Vagina (tissue), 2 donors: Measurements from ENCODE around the gene CD93. TPM values are rescaled to one million over a fixed set of nuclear protein-coding genes. Genes with fewer than 3 reads are reported as not detected.

Experiments used
- DNase-seq, 2 donors: peaks; one replicate each; pipeline ENCODE4 v3.0.0-alpha.2; 2017; ENCODE audit errors: extremely low spot score in 2 of 2
- H3K27ac ChIP-seq: fragments of 200-600 bp; sonication (generic); one replicate; pipeline ENCODE4 v1.5.1; 2019
- H3K27me3 ChIP-seq: fragments of 200-600 bp; sonication (generic); one replicate; pipeline ENCODE4 v1.5.1; 2019
- H3K36me3 ChIP-seq, 2 donors: fragments of 200-600 bp; sonication (generic); one replicate each; pipeline ENCODE4 v1.5.1; 2017 to 2019
- H3K4me1 ChIP-seq: fragments of 200-600 bp; sonication (generic); one replicate; pipeline ENCODE4 v1.5.1; 2019
- H3K4me3 ChIP-seq, 2 donors: fragments of 200-600 bp; sonication (generic); 1 replicate in 1 of 2; 2 replicates in 1 of 2; pipeline ENCODE4 v1.5.1; 2016 to 2019
- H3K9me3 ChIP-seq: fragments of 200-600 bp; sonication (generic); one replicate; pipeline ENCODE4 v1.5.1; 2019
- CTCF ChIP-seq, 3 experiments: fragments of 450-650 bp in 2 of 3; fragments of 200-600 bp in 1 of 3; sonication (generic) in 1 of 3; IDR thresholded peaks; one replicate each; pipeline ENCODE4 v1.5.1; 2017 to 2019; ENCODE audit warnings: antibody characterized with exemption in 3 of 3, mild to moderate bottlenecking in 2 of 3, moderate library complexity in 2 of 3
- POLR2A ChIP-seq, 2 donors: fragments of 450-650 bp; IDR thresholded peaks; one replicate each; pipeline ENCODE4 v1.6.1; 2017; ENCODE audit warnings: antibody characterized with exemption in 2 of 2, mild to moderate bottlenecking in 2 of 2, moderate library complexity in 2 of 2
- POLR2AphosphoS5 ChIP-seq, 2 donors: sonication (generic); formaldehyde crosslinking; IDR thresholded peaks; one replicate each; pipeline ENCODE4 v1.9.0; 2017; ENCODE audit warnings: antibody characterized with exemption in 2 of 2, mild to moderate bottlenecking in 2 of 2, low read depth in 1 of 2; ENCODE audit not compliant: insufficient read depth in 1 of 2
- intact Hi-C: fragments of 100-400 bp; cut with DNase I; formaldehyde crosslinking; loops from one replicate; pipeline ENCODE4 v1.15.1; 2023
- total RNA-seq: library from RNA; depleted of rRNA; stranded (reverse); fragments of >200 nt; gene quantifications from one replicate; pipeline ENCODE4 v1.2.3, GENCODE V29; 2016

The CD93 gene
- total RNA-seq, 1 donor from 2014 or later, result 45.4 TPM

- no peak overlapping the region for H3K27ac ChIP-seq
- H3K36me3 ChIP-seq, result no peaks in the 10 kb centered on the region
- no peaks in the 10 kb centered on the region for H3K27me3 ChIP-seq
- TF ChIP-seq CTCF (IDR thresholded peaks at IDR 0.05) (no peak), POLR2AphosphoS5 (IDR thresholded peaks at IDR 0.05; ENCODE audit: insufficient read depth in 1 of 2, low read depth in 1 of 2) (no peak), POLR2A (IDR thresholded peaks at IDR 0.05) (no peak)
- intact Hi-C loops, result no loop called here
- H3K9me3 ChIP-seq, result no peaks in the 10 kb centered on the region
- DNase-seq, result no peak
- no peak overlapping the region for H3K4me3 ChIP-seq
- H3K4me1 ChIP-seq, result peaks cover 24% of the 10 kb centered on the region
Observed at GRCh38 chr20:23117738-23118137, 31.6 kb upstream of the CD93 start.

- no peak overlapping the region for H3K4me3 ChIP-seq
- no peak overlapping the region for H3K27ac ChIP-seq
- peaks cover 24% of the 10 kb centered on the region for H3K4me1 ChIP-seq
- intact Hi-C loops, result no loop called here
- H3K9me3 ChIP-seq, result no peaks in the 10 kb centered on the region
- DNase-seq, result no peak
- no peak for TF ChIP-seq POLR2A (IDR thresholded peaks at IDR 0.05)
- TF ChIP-seq POLR2AphosphoS5 (IDR thresholded peaks at IDR 0.05; ENCODE audit: insufficient read depth in 1 of 2, low read depth in 1 of 2), result peak in 1 of 2 donors; percentile 24
- H3K27me3 ChIP-seq, result no peaks in the 10 kb centered on the region
- H3K36me3 ChIP-seq, result no peaks in the 10 kb centered on the region
Observed at GRCh38 chr20:23116311-23117089, 30.4 kb upstream of the CD93 start.

- no peak for TF ChIP-seq POLR2AphosphoS5 (IDR thresholded peaks at IDR 0.05; ENCODE audit: insufficient read depth in 1 of 2, low read depth in 1 of 2)
- TF ChIP-seq POLR2A (IDR thresholded peaks at IDR 0.05), result no peak
- TF ChIP-seq CTCF (IDR thresholded peaks at IDR 0.05), result no peak
- no peak for DNase-seq
- Histone ChIP-seq H3K4me1 (peaks cover 22% of the 10 kb centered on the region), H3K27me3 (no peaks in the 10 kb centered on the region), H3K4me3 (no peak overlapping the region), H3K9me3 (no peaks in the 10 kb centered on the region), H3K36me3 (no peaks in the 10 kb centered on the region), H3K27ac (no peak overlapping the region)
- intact Hi-C loops, result no loop called here
Observed at GRCh38 chr20:23115822-23116221, 29.7 kb upstream of the CD93 start.

GRCh38 chr20:23114448-23115082, 28.4 kb upstream of the CD93 start:
- H3K36me3 ChIP-seq, result no peaks in the 10 kb centered on the region
- no peaks in the 10 kb centered on the region for H3K9me3 ChIP-seq
- intact Hi-C loops, result no loop called here
- DNase-seq, result no peak
- no peak for TF ChIP-seq POLR2AphosphoS5 (IDR thresholded peaks at IDR 0.05; ENCODE audit: insufficient read depth in 1 of 2, low read depth in 1 of 2)
- no peak for TF ChIP-seq POLR2A (IDR thresholded peaks at IDR 0.05)
- no peak for TF ChIP-seq CTCF (IDR thresholded peaks at IDR 0.05)
- no peaks in the 10 kb centered on the region for H3K27me3 ChIP-seq
- H3K27ac ChIP-seq, result no peak overlapping the region
- peaks cover 9% of the 10 kb centered on the region for H3K4me1 ChIP-seq
- H3K4me3 ChIP-seq, result no peak overlapping the region

GRCh38 chr20:23114018-23114417, 27.9 kb upstream of the CD93 start:
- peaks cover 6% of the 10 kb centered on the region for H3K4me1 ChIP-seq
- intact Hi-C loops, result no loop called here
- H3K9me3 ChIP-seq, result no peaks in the 10 kb centered on the region
- no peak for TF ChIP-seq CTCF (IDR thresholded peaks at IDR 0.05)
- TF ChIP-seq POLR2A (IDR thresholded peaks at IDR 0.05), result no peak
- TF ChIP-seq POLR2AphosphoS5 (IDR thresholded peaks at IDR 0.05; ENCODE audit: insufficient read depth in 1 of 2, low read depth in 1 of 2), result no peak
- H3K4me3 ChIP-seq, result no peak overlapping the region
- DNase-seq, result no peak
- no peak overlapping the region for H3K27ac ChIP-seq
- H3K36me3 ChIP-seq, result no peaks in the 10 kb centered on the region
- no peaks in the 10 kb centered on the region for H3K27me3 ChIP-seq
